Measurements from ENCODE around the gene GGT6.

GRCh38 chr17:4538236-4539002 is 22.0 kb downstream of the GGT6 start:
- TF ChIP-seq POLR2A (IDR thresholded peaks at IDR 0.05; ENCODE audit: low read depth, low read length) (no peak), POLR2AphosphoS5 (IDR thresholded peaks at IDR 0.05; ENCODE audit: low read depth, low read length) (no peak), TAF1 (IDR thresholded peaks at IDR 0.05; ENCODE audit: borderline replicate concordance, low read depth, low read length) (no peak)
